GM19438 (cell line): ENCODE results near the gene TBX21.
"Not testable (repeated sequence)": the region's sequence is repeated elsewhere in the genome, so short reads cannot be mapped to it uniquely, and the experiment has no call there.

Experiments
- ATAC-seq: cut with Tn5 transposase; IDR thresholded peaks from one replicate; pipeline ENCODE4 v1.9.1; 2021; ENCODE audit warnings: low read depth; ENCODE audit not compliant: unreplicated experiment

The TBX21 gene

DNA sequence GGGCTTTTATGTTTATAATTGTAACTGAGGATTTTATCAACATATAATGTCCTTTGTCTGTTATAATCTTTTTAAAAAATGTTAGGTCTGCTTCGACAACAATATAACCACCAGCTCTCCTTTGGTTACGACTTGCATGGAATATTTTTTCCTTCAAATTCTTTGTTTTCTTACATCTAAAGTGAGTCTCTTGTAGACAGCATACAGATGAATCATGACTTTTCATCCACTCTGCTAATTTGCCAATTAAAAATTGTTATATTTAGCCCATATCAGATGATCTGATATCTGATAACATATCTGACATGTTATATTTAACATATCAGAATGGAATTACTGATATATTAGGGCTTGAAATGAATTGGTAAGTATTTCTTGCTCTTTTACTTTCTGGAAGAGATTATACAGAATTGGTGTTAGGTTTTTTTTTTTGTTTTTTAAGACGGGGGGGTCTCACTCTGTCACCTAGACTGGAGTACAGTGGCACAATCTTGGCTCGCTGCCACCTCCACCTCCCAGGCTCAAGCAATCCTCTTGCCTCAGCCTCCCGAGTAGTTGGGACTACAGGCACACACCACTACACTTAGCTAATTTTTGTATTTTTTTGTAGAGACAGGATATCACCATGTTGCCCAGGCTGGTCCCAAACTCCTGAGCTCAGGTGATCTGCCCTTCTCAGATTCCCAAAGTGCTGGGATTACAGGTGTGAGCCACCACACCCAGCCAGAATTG, 27.5 kb downstream of the TBX21 start:
- no peak for ATAC-seq

DNA sequence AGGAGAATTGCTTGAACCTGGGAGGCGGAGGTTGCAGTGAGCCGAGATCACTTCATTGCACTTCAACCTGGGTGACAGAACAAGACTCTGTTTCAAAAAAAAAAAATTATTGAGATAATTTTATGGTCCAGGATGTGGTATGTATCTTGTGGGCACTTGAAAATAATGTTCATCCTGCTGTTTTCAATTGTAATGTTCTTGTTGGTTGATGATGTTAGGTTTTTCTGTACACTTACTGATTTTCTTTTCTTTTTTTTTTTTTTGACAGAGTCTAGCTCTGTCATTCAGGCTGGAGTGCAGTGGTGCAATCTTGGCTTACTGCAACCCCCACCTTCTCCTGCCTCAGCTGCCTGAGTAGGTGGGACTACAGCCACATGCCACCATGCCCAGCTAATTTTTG, 29.7 kb downstream of the TBX21 start:
- no peak for ATAC-seq

DNA sequence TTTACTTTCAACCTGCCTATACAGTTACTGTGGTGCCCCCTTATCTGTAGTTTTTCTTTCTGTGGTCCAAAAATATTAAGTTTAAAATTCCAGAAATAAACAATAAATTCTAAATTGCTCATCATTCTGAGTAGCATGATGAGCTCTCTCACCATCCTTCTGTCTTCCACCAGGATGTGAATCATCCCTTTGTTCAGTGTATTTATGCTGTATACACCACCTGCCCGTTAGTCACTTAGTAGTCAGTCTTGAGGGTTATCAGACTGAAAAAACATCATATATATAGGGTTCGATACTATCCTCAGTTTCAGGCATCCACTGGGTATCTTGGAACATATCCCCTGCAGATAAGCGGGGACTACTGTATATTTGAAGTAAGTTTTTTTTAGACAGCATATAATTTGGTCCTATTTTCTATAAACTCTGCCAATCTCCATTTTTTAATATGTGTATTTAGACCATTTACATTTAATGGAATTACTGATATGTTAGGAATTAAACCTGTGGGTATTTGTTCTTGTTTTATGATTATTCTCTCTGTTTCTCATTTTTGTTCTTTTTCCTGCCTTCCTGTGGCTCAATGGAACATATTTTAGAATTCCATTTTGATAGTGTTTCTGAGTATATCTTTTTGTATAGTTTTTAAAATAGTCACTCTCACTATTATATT, 31.0 kb downstream of the TBX21 start:
- ATAC-seq = no peak

DNA sequence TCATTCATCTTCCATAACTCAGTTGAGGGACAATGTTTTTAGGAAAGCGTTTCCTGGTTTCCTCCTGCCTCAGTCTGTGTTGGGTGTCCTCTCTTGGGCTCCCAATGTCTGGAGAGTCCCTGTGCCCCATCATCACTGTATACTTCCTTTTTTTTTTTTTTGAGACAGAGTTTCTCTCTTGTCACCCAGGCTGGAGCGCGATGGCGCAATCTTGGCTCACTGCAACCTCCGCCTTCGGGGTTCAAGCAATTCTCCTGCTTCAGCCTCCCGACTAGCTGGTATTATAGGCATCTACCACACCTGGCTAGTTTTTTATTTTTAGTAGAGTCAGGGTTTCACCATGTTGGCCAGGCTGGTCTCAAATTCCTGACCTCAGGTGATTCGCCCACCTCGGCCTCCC, 40.6 kb downstream of the TBX21 start:
- ATAC-seq = not testable (repeated sequence)

DNA sequence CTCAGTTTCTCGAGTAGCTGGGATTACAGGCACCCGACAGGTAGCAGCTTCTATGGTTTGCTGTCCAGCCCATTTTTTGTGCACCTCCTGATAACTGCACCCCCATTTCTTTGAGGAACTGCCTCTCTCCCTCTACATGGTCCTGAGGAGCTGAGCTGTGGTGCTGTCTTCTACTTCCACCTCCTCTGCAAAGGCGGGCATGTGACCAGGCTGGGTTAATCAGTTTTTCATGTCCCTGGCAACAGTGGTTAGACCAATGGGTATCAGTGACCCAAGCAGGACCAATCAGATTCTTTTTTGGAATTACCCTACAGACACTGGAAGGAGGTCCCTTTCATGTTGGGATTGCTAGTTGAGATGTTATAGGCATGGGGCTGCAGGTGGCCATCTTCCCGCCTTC, 41.3 kb downstream of the TBX21 start:
- ATAC-seq = no peak

DNA sequence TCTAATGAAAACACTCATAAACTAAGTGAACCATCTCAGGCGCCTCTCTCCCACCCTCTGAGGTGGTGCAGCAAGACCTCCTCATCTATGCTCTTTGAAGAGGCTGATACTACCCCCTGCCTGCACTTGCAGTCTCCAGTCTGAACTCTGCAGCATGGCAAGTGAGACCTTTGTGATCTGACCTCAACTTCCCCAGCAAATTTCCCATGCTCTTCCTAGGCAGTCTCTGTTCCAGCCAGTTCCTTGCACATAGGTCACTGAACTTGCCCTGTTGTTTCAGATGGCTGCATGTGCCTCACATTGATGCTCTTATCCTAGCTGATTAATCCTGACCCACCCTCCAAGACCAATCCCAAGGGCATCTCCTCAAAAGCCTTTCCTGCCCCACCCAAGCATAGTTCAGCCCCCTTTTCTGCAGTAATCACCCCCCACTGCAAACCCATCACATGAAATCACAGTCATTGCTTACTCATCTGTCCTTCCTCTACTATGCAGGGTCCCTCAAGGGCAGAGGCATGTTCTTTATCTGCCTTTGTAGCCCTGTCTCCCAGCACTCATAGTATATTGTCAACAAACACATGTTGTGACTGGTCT, 42.0 kb downstream of the TBX21 start:
- ATAC-seq = no peak

DNA sequence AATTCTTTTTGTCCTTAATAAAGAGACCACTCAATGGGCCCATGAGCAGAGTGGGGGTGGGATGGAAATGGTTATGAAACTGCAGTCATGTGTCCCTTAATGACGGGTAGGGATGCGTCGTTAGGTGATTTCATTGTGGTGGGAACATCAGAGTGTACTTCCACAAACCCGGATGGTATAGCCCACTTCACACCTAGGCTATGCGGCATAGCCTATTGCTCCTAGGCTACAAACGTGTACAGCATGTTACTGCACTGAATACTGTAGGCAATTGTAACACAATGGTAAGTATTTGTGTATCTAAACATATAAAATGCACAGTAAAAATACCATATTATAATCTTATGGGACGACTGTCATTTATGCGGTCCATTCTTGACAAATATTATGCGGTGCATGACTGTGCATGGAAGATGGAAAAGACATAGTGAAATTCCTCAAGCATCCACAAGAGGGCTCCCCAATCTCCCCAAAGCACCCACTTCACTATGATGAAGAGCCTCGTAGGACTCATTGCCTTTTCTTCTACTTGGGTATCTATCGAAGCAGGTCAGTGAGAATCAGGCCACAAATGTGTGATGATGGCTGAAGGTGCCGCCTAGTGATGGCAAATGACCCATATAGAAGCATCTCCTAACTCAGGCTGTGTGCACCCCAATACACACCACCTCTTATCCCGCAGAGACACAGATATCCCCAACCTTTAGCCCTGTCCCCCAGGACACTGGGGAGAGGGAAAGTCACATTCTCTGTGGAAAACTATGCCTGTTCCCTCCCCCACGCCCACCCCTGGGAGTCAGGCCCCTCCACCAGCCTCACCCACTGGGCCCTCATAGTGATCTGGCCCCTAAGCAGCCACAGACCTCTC, 43.5 kb downstream of the TBX21 start:
- no peak for ATAC-seq

DNA sequence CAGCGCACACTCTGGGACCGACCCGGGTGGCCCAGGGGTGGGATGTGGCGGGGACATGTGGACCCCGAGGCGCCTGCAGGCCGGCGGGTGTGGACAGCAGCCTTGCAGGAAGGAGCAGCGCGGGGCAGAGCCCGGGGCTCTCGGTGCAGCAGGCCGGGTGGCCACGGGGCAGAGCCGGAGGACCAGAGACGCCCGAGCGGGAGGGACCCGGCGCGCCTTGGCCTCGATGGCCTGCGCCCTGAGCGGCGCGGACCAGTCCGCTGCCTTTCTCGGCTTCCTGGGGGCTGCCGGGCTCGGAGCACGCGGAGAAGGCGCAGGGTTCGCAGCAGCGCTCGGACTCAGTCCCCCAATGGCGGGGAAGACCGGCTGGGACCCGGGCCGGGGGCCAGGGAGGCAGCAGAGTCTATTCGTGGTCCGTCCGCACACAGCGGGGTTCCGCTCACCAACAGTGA, 45.2 kb downstream of the TBX21 start:
- no peak for ATAC-seq

DNA sequence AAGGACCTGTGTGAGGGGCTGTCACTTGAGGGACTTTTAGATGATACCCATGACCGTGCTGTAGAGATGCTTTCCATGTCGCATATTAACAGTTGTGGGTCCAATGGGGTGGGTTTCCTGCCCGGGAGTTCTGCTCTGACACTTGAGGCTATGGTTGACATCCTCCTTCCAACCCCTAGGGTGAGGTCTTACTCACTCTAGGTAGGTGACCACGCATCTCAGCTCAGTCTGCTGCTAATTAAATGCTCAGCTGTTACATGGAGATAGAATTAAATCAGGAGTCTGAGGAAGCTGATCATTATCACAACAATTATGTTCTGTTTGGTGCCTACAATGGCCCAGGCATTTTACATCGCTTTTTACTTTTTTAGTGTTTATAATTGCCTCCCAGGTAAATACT, 48.4 kb downstream of the TBX21 start:
- no peak for ATAC-seq

DNA sequence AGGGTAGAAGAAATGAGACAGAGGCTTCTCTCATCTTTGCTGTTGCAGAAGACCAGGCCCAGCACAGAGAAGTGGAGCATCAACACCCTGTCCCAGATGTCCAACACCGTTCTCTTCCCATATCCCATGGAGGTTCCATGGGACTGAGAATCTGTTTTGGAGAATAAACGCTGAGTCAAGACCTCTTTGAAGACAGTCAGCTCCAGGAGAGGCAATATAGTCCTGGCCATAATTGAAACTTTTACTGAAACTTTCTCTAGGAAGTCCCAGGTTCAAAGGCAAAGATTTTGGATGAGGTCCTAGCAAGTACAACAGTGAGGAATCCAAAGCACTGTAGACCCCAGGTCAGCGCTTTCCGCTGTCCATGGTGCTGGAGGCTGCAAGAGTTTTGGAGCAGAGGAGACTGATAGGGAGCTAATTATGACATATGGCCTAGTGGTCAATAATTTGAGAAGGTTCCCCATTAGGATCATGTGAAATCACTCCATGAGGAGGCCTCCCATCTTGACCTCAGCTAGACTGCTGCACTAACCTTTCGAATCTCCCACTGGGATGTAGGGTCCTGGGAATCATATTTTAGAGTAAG, 52.6 kb downstream of the TBX21 start:
- no peak for ATAC-seq

DNA sequence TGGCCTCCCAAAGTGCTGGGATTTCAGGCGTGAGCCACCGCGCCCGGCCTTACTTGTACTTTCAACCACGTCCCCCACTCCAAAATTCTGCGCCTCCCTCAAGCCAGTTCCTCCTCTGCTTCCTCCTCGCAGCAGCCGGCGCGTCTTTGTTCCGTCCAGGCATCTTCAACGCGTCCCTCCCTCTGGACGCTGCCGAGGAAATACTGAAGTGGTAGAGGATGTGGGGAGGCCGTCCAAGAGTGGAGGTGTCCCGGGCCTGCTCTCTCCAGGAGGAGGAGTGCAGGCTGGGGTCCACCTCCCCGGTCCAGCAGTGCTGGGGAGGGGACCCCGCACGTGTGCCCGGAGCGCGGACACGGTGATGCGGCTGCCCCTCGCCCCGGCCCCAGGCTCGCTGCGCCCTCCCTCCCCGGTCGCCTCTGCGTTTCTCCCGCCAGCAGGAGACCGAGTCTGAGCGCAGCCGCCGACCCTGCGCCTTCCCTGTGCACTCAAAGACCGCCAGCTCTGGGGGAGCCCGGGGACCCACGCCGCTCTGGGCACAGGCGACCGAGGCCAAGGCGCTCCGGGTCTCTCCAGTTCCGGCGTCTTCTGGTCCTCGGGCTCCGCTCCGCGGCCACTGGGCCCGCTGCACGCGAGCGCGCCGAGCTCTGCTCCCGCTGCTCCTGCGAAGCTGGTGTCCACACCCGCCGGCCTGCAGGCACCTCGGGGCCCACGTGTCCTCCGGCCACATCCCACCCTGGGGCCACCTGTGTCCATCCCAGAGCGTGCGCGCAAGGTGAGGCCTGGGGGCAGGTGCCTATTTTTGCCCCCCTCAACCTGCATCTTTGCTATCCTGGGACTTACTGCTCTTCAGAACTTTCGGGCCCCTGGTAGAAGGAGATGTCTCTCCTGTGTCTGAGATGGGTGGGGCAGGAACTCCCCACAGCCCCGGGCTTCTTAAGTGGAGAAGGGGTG, 56.9 kb downstream of the TBX21 start:
- ATAC-seq = no peak

DNA sequence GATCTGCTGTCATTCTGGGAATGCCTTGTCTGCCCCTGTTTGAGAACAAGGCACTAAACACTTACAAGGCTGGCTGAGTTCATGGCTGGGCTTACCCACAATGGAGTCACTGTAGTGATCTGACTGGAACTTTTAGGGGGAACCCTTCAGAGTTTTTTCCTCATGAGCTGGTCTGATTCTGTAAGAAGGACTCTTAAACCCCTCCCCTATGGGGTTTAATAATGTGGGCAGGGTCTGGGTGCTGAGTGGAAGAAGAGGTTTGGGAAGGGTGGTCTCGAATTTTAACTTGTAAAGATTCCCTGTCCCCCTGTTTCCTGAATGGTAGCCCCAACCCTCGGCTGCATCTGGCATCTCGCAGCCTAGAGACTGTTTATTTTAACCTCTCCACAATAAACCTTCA, 58.0 kb downstream of the TBX21 start:
- no peak for ATAC-seq

DNA sequence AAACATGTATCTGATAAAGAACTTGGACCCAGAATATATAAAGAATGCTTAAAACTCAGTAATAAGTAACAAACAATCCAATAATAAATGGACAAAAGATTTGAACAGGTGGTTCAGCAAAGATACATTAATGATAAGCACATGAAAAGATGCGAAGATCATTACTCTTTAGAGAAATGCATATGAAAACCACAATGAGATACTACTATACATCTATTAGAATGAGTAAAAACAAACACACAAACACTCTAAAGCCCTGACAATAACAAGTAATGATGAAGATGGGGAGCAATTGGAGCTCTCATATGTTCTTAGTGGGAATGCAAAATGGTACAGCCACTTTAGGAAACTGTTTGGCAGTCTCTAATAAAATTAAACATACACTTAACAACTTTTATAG, 59.4 kb downstream of the TBX21 start:
- ATAC-seq = no peak

DNA sequence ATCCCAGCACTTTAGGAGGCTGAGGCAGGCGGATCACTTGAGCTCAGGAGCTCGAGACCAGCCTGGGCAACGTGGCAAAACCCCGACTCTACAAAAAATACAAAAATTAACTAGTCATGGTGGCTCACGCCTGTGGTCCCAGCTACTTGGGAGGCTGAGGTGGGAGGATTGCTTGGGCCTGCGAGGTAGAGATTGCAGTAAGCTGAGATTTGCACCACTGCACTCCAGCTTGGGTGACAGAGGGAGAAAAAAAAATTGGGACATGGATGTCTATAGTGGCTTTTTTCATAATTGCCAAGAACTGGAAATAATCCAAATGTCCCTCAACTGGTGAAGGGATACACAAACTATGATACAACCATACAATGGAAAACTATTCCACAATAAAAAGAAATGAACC, 59.9 kb downstream of the TBX21 start:
- no peak for ATAC-seq
